WTC11 (cell line): ENCODE data around the gene TAS2R40. TPM values are rescaled to one million over a fixed set of nuclear protein-coding genes. Genes with fewer than 3 reads are reported as not detected.

Experiments
- ATAC-seq: fragments of 200-7000 bp; cut with Tn5 transposase; 2 replicates; pipeline ENCODE4 v1.10.0; 2021; ENCODE audit warnings: mild to moderate bottlenecking, moderate library complexity
- CTCF ChIA-PET: fragments of 300-600 bp; sonication (Branson Sonifier 250); formaldehyde crosslinking; loops from one replicate; lab custom pipeline; 2021; ENCODE audit warnings: antibody characterized with exemption; lab: Charles Lee
- POLR2A ChIA-PET: fragments of 350-600 bp; sonication (Branson Sonifier 250); formaldehyde crosslinking; loops from one replicate; lab custom pipeline; 2021; ENCODE audit warnings: antibody characterized with exemption; lab: Charles Lee
- DNase-seq: peaks from one replicate; pipeline ENCODE4 v3.0.0; 2021; ENCODE audit warnings: low spot score
- H3K27ac Mint-ChIP-seq: 2 replicates; pipeline ENCODE4 v1.8.0; 2021; ENCODE audit warnings: mixed read lengths
- H3K27me3 Mint-ChIP-seq: 2 replicates; pipeline ENCODE4 v1.8.0; 2021; ENCODE audit warnings: low read depth, mild to moderate bottlenecking, moderate library complexity, mixed read lengths
- H3K36me3 Mint-ChIP-seq: 2 replicates; pipeline ENCODE4 v1.8.0; 2021; ENCODE audit warnings: mixed read lengths
- H3K4me1 Mint-ChIP-seq: 2 replicates; pipeline ENCODE4 v1.8.0; 2022; ENCODE audit warnings: mixed read lengths
- H3K4me3 Mint-ChIP-seq: 2 replicates; pipeline ENCODE4 v1.8.0; 2021; ENCODE audit warnings: mild to moderate bottlenecking, moderate library complexity, mixed read lengths
- H3K9me3 Mint-ChIP-seq: 2 replicates; pipeline ENCODE4 v1.8.0; 2021; ENCODE audit warnings: mixed read lengths
- CREM ChIP-seq: sonication (generic); formaldehyde crosslinking; IDR thresholded peaks from 2 replicates; pipeline ENCODE4 v1.8.1; 2022; ENCODE audit warnings: mild to moderate bottlenecking, missing genetic modification reagents, moderate library complexity
- FOXK1 ChIP-seq: sonication (generic); formaldehyde crosslinking; IDR thresholded peaks from 2 replicates; pipeline ENCODE4 v1.8.0; 2022; ENCODE audit warnings: mild to moderate bottlenecking, moderate library complexity, missing genetic modification reagents
- HMGA2 ChIP-seq: fragments of 250-450 bp; sonication (Bioruptor Pico); IDR thresholded peaks from 2 replicates; pipeline ENCODE4 v1.4.0; 2021; ENCODE audit warnings: mild to moderate bottlenecking, moderate library complexity
- IRF2 ChIP-seq: sonication (generic); formaldehyde crosslinking; IDR thresholded peaks from 2 replicates; pipeline ENCODE4 v1.8.0; 2022; ENCODE audit warnings: low read depth, missing genetic modification reagents, borderline replicate concordance
- NR1H2 ChIP-seq: sonication (generic); formaldehyde crosslinking; IDR thresholded peaks from 2 replicates; pipeline ENCODE4 v1.9.0; 2021; ENCODE audit warnings: mild to moderate bottlenecking, moderate library complexity, missing genetic modification reagents
- OVOL2 ChIP-seq: fragments of 250-450 bp; sonication (Bioruptor Pico); IDR thresholded peaks from 2 replicates; pipeline ENCODE4 v1.9.0; 2021; ENCODE audit warnings: mild to moderate bottlenecking, borderline replicate concordance
- RELA ChIP-seq: sonication (generic); formaldehyde crosslinking; IDR thresholded peaks from 2 replicates; pipeline ENCODE4 v1.8.1; 2022; ENCODE audit warnings: missing genetic modification reagents, mild to moderate bottlenecking, borderline replicate concordance
- SMAD3 ChIP-seq: sonication (generic); formaldehyde crosslinking; IDR thresholded peaks from 2 replicates; pipeline ENCODE4 v1.8.0; 2022; ENCODE audit warnings: missing genetic modification reagents, mild to moderate bottlenecking, borderline replicate concordance
- SMAD4 ChIP-seq: sonication (generic); formaldehyde crosslinking; IDR thresholded peaks from 2 replicates; pipeline ENCODE4 v1.8.0; 2022; ENCODE audit warnings: mild to moderate bottlenecking, missing genetic modification reagents
- SOX15 ChIP-seq: fragments of 250-450 bp; sonication (Bioruptor Pico); IDR thresholded peaks from 2 replicates; pipeline ENCODE4 v1.9.0; 2021; ENCODE audit warnings: mild to moderate bottlenecking
- TCF7 ChIP-seq: sonication (generic); formaldehyde crosslinking; IDR thresholded peaks from 2 replicates; pipeline ENCODE4 v1.8.0; 2022; ENCODE audit warnings: mild to moderate bottlenecking, low read depth, missing genetic modification reagents, moderate library complexity
- ZNF416 ChIP-seq: fragments of 250-450 bp; sonication (Bioruptor Pico); IDR thresholded peaks from 2 replicates; pipeline ENCODE4 v1.9.0; 2021; ENCODE audit warnings: mild to moderate bottlenecking, inconsistent platforms
- total RNA-seq: library from RNA; stranded (reverse); gene quantifications from 3 replicates; pipeline ENCODE4 v1.2.3, GENCODE V29; 2021
- TF ChIP-seq, protein P1 (sequence below): sonication (generic); formaldehyde crosslinking; IDR thresholded peaks from 2 replicates; pipeline ENCODE4 v1.8.0; 2022; ENCODE audit warnings: mild to moderate bottlenecking, missing genetic modification reagents
- TF ChIP-seq, protein P2 (sequence below): sonication (generic); formaldehyde crosslinking; IDR thresholded peaks from 2 replicates; pipeline ENCODE4 v1.8.0; 2023; ENCODE audit warnings: missing genetic modification reagents
- TF ChIP-seq, protein P3 (sequence below): fragments of 250-450 bp; sonication (Bioruptor Pico); conservative IDR thresholded peaks from 2 replicates; pipeline ENCODE4 v1.9.0; 2021; ENCODE audit warnings: mild to moderate bottlenecking
- TF ChIP-seq, protein P4 (sequence below): sonication (generic); formaldehyde crosslinking; conservative IDR thresholded peaks from 2 replicates; pipeline ENCODE4 v1.8.1; 2022; ENCODE audit warnings: mild to moderate bottlenecking, missing genetic modification reagents
- TF ChIP-seq, protein P5 (sequence below): fragments of 250-450 bp; sonication (Bioruptor Pico); IDR thresholded peaks from 2 replicates; pipeline ENCODE4 v1.8.0; 2021; ENCODE audit warnings: mild to moderate bottlenecking

The TAS2R40 gene
- total RNA-seq, 1 experiment from 2014 or later = not detected

DNA sequence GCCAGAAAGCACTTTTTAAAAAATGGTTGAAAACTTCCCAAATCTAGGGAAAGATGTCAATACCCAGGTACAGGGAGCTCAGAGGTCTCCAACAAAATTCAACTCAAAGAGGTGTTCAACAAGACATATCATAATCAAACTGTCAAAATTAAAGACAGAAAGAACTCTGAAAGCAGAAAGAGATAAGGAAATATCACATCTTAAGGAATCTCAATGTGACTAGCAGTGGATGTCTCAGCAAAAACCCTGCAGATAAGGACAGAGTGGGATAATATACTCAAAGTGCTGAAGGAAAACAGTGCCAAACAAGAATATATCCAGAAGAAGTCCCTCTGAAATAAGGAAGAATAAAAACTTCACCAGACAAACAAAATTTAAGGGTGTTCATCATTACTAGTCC is 28.4 kb downstream of the TAS2R40 start (continued):
- TF ChIP-seq, protein P1, sequence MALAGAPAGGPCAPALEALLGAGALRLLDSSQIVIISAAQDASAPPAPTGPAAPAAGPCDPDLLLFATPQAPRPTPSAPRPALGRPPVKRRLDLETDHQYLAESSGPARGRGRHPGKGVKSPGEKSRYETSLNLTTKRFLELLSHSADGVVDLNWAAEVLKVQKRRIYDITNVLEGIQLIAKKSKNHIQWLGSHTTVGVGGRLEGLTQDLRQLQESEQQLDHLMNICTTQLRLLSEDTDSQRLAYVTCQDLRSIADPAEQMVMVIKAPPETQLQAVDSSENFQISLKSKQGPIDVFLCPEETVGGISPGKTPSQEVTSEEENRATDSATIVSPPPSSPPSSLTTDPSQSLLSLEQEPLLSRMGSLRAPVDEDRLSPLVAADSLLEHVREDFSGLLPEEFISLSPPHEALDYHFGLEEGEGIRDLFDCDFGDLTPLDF (CRISPR knock-in tag) = no peak
- TF ChIP-seq HMGA2 (CRISPR knock-in tag) (no peak), FOXK1 (no peak), ZNF416 (CRISPR knock-in tag) (no peak), CREM (CRISPR knock-in tag) (no peak), NR1H2 (CRISPR knock-in tag) (no peak)
- TF ChIP-seq, all 79 proteins: peak for 0

DNA sequence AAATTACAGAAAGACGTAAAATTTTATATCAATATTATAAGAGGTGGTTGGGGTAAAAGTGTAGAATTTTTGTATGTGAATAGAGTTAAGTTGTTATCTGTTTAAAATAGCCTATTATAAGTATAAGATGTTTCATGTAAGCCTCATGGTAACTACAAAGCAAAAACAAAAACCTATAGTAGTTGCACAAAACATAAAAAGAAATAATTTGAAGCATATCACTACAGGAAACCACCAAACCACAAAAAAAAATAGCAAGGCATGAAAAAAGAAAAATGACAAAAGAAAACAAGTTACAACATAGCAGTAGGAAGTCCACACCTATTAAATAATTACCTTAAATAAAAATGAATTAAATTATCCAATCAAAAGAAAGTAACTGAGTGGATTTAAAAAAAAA is 29.0 kb downstream of the TAS2R40 start:
- H3K27ac Mint-ChIP-seq = no peak overlapping the region
- POLR2A ChIA-PET = no interaction called here

DNA sequence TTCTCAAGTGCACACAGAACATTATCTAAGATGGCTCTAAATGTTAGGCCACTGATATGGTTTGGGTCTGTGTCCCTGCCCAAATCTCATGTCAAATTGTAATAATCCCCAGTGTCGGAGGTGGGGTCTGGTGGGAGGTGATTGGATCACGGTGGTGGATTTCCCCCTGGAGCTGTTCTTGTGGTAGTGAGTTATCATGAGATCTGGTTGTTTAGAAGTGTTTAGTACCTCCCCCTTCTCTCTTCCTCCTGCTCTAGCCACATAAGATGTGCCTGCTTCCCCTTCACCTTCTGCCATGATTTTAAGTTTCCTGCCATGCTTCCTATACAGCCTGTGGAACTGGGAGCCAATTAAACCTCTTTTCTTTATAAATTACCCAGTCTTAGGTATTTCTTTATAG is 30.2 kb downstream of the TAS2R40 start:
- TF ChIP-seq SMAD4 (no peak), SMAD3 (CRISPR knock-in tag) (no peak), IRF2 (CRISPR knock-in tag) (no peak)
- TF ChIP-seq, protein P2, sequence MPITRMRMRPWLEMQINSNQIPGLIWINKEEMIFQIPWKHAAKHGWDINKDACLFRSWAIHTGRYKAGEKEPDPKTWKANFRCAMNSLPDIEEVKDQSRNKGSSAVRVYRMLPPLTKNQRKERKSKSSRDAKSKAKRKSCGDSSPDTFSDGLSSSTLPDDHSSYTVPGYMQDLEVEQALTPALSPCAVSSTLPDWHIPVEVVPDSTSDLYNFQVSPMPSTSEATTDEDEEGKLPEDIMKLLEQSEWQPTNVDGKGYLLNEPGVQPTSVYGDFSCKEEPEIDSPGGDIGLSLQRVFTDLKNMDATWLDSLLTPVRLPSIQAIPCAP (CRISPR knock-in tag) = no peak
- TF ChIP-seq, protein P3, sequence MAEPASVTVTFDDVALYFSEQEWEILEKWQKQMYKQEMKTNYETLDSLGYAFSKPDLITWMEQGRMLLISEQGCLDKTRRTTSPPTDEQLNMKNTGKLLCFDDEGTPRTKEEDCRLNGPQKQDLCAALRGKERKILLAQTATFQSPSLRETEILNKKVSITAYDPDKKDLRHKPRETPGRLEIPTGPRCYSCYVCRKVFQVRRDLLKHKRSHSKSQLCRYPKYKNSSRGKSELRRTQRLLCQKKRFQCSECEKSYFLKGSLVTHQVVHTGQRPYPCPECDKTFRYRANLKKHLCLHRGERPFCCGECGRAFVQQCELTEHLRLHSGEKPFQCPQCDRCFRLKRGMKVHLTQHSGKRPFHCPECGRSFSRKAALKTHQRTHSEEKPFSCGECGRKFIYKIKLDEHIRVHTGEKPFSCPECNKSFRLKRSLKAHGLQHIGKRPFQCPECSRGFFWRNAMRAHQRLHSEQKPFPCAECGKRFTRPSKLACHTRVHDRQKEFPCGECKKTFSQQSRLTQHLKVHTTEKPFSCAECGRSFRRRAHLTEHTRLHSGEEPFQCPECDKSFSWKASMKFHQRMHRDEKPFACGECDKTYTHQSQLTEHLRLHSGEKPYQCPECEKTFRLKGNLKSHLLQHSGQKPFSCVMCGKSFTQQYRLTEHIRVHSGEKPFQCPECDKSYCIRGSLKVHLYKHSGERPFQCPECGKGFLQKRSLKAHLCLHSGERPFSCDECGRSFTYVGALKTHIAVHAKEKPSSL (CRISPR knock-in tag) = no peak
- Mint-ChIP-seq H3K9me3 (peaks cover 11% of the 10 kb centered on the region; the same call in 1 of the 2 replicates), H3K36me3 (no peaks in the 10 kb centered on the region), H3K27ac (no peak overlapping the region), H3K27me3 (peaks cover 4% of the 10 kb centered on the region; the same call in 1 of the 2 replicates), H3K4me1 (no peaks in the 10 kb centered on the region), H3K4me3 (no peak overlapping the region)
- ATAC-seq = no peak
- no peak for DNase-seq
- POLR2A ChIA-PET = no interaction called here
- CTCF ChIA-PET = interaction anchor here (1.0 to 1.2 kb wide), 2 partner anchors 37 to 47 kb away, joined by 3 read pairs; no protein-coding TSS in a partner anchor

More for the DNA sequence above, 29.0 kb downstream of the TAS2R40 start:
- TF ChIP-seq FOXK1 = no peak
- Mint-ChIP-seq H3K9me3 (peaks cover 11% of the 10 kb centered on the region; the same call in 1 of the 2 replicates), H3K27me3 (peaks cover 9% of the 10 kb centered on the region), H3K36me3 (no peaks in the 10 kb centered on the region), H3K4me1 (no peaks in the 10 kb centered on the region), H3K4me3 (no peak overlapping the region)
- DNase-seq (no peak), ATAC-seq (no peak)
- CTCF ChIA-PET = interaction anchor here (1.2 to 3.1 kb wide), 2 partner anchors 10 to 48 kb away, joined by 3 to 16 read pairs; no protein-coding TSS in a partner anchor

DNA sequence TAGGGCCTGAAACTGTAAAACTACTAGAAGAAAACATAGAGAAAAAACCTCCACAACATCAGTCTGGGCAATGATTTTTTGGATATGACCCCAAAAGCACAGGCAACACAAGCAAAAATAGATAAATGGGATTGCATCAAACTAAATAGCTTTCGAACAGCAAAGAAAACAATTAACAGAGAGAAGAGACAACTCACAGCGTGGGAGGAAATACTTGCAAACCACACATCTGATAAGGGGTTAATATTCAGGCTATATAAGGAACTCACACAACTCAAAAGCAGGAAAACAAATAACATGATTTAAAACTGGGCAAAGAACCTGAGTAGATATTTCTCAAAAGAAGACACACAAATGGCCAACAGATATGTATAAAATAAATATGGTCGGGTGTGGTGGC is 33.7 kb downstream of the TAS2R40 start:
- no peaks in the 10 kb centered on the region for H3K4me1 Mint-ChIP-seq
- CTCF ChIA-PET = interaction anchor here (2.2 to 2.6 kb wide), 2 partner anchors 15 to 41 kb away, joined by 7 to 13 read pairs; no protein-coding TSS in a partner anchor
- DNase-seq = no peak
- no peaks in the 10 kb centered on the region for H3K36me3 Mint-ChIP-seq
- POLR2A ChIA-PET = no interaction called here
- H3K27ac Mint-ChIP-seq = no peak overlapping the region
- ATAC-seq = no peak
- H3K4me3 Mint-ChIP-seq = no peak overlapping the region
- H3K9me3 Mint-ChIP-seq = peaks cover 11% of the 10 kb centered on the region; the same call in 1 of the 2 replicates
- H3K27me3 Mint-ChIP-seq = no peaks in the 10 kb centered on the region; the same call in 1 of the 2 replicates
- TF ChIP-seq TCF7 (CRISPR knock-in tag) = no peak

DNA sequence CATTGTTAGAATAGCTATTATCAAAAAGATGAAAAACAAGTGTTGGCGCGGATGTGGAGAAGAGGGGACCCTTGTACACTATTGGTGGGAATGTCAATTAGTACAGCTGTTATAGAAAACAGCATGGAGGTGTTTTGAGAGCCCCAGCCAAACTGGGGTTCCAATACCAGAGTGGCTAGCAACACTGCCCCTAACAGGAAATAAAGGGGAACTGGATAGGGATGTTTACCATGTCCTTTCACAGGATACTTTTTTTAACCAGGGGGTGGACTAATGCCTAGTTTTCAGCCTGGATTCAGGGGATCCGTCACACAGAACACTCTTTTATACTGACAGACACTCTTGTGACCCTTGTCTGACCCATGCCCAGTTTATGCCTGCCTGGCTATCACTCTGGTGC is 34.5 kb downstream of the TAS2R40 start:
- H3K4me3 Mint-ChIP-seq = no peak overlapping the region
- no peaks in the 10 kb centered on the region for H3K4me1 Mint-ChIP-seq
- no peak for TF ChIP-seq SOX15
- no peak for TF ChIP-seq OVOL2 (CRISPR knock-in tag)
- TF ChIP-seq, protein P4, sequence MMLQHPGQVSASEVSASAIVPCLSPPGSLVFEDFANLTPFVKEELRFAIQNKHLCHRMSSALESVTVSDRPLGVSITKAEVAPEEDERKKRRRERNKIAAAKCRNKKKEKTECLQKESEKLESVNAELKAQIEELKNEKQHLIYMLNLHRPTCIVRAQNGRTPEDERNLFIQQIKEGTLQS (CRISPR knock-in tag) = no peak
- TF ChIP-seq RELA (CRISPR knock-in tag) = no peak
- TF ChIP-seq, protein P5, sequence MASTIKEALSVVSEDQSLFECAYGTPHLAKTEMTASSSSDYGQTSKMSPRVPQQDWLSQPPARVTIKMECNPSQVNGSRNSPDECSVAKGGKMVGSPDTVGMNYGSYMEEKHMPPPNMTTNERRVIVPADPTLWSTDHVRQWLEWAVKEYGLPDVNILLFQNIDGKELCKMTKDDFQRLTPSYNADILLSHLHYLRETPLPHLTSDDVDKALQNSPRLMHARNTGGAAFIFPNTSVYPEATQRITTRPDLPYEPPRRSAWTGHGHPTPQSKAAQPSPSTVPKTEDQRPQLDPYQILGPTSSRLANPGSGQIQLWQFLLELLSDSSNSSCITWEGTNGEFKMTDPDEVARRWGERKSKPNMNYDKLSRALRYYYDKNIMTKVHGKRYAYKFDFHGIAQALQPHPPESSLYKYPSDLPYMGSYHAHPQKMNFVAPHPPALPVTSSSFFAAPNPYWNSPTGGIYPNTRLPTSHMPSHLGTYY (CRISPR knock-in tag) = no peak
- H3K27ac Mint-ChIP-seq = no peak overlapping the region
- ChIA-PET POLR2A (no interaction called here), CTCF (interaction anchor here (1.0 to 2.6 kb wide), 3 partner anchors 16 to 41 kb away, joined by 5 to 13 read pairs (median 7); no protein-coding TSS in a partner anchor)
- no peaks in the 10 kb centered on the region for H3K36me3 Mint-ChIP-seq
- H3K9me3 Mint-ChIP-seq = peaks cover 11% of the 10 kb centered on the region; the same call in 1 of the 2 replicates
- H3K27me3 Mint-ChIP-seq = no peaks in the 10 kb centered on the region; the same call in 1 of the 2 replicates
- no peak for DNase-seq
- ATAC-seq = peak; percentile 81
